GM20431 (cell line): ENCODE measurements around the gene TMEFF2.

Experiments used
- in situ Hi-C: fragments of 300-500 bp; cut with MseI, MboI; formaldehyde crosslinking; loops from one replicate; pipeline ENCODE4 v1.15.0; 2020; ENCODE audit warnings: low sequenced_read_pairs; ENCODE audit not compliant: unreplicated experiment

The TMEFF2 gene

GRCh38 chr2:192194866-192195547 lies at the start of gene TMEFF2:
TSS of gene TMEFF2 (minus strand) at chr2:192194933. CDS start at chr2:192194524, 409 bp downstream.
- in situ Hi-C loops: no loop called here

- in situ Hi-C loops: no loop called here
Measured at GRCh38 chr2:192243488-192243887, 48.8 kb upstream of the TMEFF2 start.

- in situ Hi-C loops: no loop called here
Measured at GRCh38 chr2:192236136-192236535, 41.4 kb upstream of the TMEFF2 start.

- in situ Hi-C loops: no loop called here
Measured at GRCh38 chr2:192230889-192231453, 36.2 kb upstream of the TMEFF2 start.

- in situ Hi-C loops: no loop called here
Measured at GRCh38 chr2:192228685-192229084, 34.0 kb upstream of the TMEFF2 start.

- in situ Hi-C loops: no loop called here
Measured at GRCh38 chr2:192218970-192219369, 24.2 kb upstream of the TMEFF2 start.

GRCh38 chr2:192218377-192218776 lies 23.6 kb upstream of the TMEFF2 start:
- in situ Hi-C loops: no loop called here

- in situ Hi-C loops: no loop called here
Measured at GRCh38 chr2:192216336-192216735, 21.6 kb upstream of the TMEFF2 start.

GRCh38 chr2:192215096-192215877 lies 20.6 kb upstream of the TMEFF2 start:
- in situ Hi-C loops: no loop called here

- in situ Hi-C loops: no loop called here
Measured at GRCh38 chr2:192208848-192209247, 14.1 kb upstream of the TMEFF2 start.

- in situ Hi-C loops: no loop called here
Measured at GRCh38 chr2:192206399-192206798, 11.7 kb upstream of the TMEFF2 start.

GRCh38 chr2:192203876-192204275 lies 9.1 kb upstream of the TMEFF2 start:
- in situ Hi-C loops: no loop called here

GRCh38 chr2:192202373-192202772 lies 7.6 kb upstream of the TMEFF2 start:
- in situ Hi-C loops: no loop called here

- in situ Hi-C loops: no loop called here
Measured at GRCh38 chr2:192201116-192201515, 6.4 kb upstream of the TMEFF2 start.

- in situ Hi-C loops: no loop called here
Measured at GRCh38 chr2:192197357-192197756, 2.6 kb upstream of the TMEFF2 start.

- in situ Hi-C loops: no loop called here
Measured at GRCh38 chr2:192196421-192197194, 1.9 kb upstream of the TMEFF2 start.

- in situ Hi-C loops: no loop called here
Measured at GRCh38 chr2:192195548-192196418, 1.1 kb upstream of the TMEFF2 start.

GRCh38 chr2:192194265-192194865 lies 368 bp downstream of the TMEFF2 start:
- in situ Hi-C loops: no loop called here

GRCh38 chr2:192190474-192190873 lies 4.3 kb downstream of the TMEFF2 start:
- in situ Hi-C loops: no loop called here
